ENCODE data around the gene PPP1R3F.
"Not testable (repeated sequence)": the region's sequence is repeated elsewhere in the genome, so short reads cannot be mapped to it uniquely, and the experiment has no call there.

Gene PPP1R3F

DNA sequence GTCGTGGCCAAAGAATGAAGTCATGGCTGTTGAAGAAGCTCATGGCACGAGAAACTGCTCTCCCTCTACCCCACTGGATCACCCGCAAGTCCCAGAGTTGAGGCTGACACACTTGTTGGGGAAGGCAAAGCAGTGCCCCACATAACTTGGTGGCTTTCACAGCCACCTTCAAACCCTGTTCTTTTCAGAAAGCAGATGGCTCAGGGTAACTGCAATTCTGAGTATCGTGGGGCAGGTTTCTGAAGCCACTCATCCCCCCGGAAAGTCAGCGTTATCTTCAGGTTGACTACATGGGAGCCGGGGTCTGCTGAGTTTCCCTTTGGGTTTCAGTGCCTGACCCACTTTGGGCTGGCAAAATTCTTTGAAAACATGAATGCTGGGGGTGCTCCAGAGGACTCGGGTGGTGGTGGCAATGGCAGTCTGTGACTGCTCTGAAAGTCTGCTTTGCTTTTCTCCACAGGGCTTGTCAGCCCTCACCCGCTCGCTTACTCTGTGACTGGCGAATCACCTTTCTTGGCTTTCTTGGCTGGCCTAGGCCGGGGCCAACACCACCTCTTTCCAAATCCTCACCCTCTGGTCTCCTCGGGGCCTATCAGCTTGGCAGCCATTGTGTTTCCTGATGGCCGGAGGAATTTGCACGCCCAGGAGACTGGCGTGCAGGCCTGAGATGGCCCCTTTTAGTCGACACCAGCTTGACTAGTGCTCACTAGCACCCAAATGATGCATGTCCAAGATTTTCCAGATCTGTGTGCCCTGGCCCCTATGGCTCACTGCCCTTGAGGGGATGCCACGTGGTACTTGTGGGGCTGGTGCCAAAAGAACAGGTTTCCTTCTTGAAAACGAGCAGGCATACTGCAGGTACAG lies 7.3 kb downstream of the PPP1R3F start:
- no peak for DNase-seq

DNA sequence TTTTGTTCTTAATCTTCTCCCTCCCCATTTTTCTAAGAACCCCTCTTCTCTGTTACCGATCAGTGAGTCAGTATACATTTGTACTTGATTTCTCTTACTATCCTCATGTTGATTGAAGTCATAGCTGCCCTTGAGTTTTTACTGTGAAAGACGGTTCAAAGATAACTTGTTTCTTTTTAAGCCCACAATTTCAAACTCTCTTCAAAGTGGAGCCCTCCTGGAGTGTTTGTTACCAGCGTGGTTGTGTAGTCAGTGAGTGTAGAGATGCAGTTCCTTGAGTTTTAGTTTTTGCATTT lies 7.9 kb downstream of the PPP1R3F start:
- DNase-seq, result no peak

DNA sequence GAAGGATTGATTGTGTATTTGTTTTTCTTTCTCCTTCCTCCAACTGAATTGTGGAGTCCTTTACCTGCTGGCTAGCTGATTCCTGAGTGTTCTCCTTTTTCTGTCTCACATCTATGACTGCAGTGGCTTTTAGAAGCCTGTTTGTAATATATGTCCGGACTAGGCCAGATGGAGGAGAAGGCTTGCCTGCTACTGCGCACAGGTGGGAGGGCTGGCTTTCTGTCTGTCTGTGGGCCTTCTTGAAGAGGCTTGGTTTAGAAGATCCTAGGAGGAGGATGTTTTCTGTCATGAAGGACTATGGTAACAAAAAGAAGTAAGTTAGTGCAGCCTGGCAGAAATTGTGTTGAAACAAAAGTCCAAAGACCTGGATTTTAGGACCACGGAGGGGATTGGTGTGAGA lies 8.5 kb downstream of the PPP1R3F start:
- no peak for DNase-seq

DNA sequence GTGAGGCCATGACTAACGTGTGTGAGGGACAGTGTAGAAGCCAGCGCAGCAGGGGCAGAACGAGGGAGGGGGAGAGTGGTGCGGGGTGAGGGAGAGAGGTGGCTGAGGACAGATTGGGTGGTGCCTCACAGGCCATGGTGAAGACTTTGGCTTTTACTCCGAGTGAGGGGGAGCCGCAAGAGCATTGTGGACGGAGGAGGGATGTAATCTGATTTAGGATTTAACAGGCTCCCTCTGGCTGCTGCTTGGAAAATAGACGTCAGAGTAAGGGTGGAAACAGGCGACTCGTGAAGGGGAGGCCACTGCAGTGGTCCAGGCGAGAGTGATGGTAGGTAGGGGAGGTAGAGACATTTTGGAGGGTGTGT lies 13.0 kb downstream of the PPP1R3F start:
- no peak for DNase-seq

DNA sequence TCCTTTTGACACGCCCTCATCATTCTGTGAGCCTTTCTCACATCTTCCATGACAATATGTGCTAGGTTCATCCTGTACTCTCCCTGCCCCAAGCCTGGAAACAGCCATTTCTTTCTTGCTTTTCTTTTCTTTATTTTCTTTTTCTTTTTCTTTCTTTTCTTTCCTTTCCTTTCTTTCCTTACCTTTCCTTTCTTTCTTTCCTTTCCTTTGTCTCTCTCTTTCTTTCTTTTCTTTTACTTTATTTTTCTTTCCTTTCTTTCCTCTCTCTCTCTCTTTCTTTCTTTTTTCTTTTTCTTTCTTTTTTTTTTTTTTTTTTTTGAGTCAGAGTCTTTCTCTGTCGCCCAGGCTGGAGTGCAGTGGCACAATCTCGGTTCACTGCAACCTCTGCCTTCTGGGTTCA lies 14.6 kb downstream of the PPP1R3F start:
- DNase-seq, result no peak

DNA sequence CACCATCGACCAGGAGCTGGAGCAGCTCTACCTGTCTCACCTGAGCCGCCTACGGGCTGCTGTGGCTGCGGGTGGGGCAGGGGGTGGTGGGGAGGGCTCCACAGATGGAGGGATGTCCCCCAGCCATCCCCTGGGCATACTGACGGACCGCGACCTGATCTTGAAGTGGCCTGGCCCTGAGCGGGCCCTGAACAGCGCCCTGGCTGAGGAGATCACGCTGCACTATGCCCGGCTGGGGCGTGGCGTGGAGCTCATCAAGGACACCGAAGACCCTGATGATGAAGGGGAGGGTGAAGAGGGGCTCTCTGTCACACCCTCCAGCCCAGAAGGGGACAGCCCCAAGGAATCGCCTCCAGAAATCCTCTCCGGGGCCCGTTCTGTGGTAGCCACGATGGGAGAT lies 16.5 kb downstream of the PPP1R3F start:
- DNase-seq, result no peak

DNA sequence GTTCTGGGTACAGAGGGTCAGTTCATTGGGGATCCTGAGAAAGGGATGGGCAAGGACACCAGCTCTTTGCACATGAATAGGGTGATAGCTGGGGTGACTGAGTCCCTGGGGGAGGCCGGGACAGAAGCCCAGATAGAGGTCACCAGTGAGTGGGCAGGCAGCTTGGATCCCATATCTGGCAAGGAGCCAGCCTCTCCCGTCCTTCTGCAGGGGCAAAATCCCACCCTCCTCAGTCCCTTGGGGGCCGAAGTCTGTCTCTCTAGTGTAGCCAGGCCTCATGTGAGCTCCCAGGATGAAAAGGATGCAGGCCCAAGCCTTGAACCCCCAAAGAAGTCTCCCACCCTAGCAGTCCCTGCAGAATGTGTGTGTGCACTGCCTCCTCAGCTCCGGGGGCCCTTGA lies 17.0 kb downstream of the PPP1R3F start:
- DNase-seq, result no peak

DNA sequence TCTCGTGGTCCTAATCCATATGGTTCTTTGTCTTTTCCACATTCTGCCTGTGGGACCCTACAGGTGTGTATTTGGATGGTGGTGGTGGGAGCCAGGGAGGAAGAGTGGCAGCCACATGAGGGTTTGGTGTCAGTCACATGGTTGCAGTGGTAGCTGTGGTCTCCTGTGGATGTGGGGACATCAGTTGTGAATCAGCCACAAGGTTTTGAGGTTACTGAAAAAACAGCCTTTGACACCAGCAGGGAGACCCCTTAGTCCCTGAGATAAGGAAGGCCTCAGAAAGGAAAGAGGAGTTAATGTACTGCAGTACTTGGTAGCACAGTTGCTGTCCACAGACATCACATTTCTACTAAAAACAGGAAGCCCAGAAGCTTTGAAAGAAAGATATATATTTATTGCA lies 18.1 kb downstream of the PPP1R3F start:
- DNase-seq, result peak; percentile 21

DNA sequence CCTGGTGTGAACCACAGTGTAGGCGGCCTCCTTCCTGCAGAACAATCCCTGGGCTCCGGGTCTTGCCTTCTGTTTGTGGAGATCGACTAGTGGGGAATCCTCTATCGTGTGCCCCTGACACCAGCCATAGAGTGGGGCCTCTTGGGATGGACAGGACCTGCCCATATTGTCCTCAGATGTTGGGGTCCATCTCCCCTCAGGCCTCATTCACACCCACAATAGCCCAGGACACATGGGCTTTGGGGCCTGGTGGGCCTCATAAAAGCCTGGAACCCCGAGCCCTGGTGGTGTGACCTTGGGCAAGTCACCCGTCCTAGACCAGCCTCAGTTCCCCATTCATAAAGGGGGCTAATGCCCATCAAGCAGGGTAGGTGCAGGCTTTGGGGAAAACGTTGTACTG lies 20.6 kb downstream of the PPP1R3F start:
- no peak for DNase-seq

DNA sequence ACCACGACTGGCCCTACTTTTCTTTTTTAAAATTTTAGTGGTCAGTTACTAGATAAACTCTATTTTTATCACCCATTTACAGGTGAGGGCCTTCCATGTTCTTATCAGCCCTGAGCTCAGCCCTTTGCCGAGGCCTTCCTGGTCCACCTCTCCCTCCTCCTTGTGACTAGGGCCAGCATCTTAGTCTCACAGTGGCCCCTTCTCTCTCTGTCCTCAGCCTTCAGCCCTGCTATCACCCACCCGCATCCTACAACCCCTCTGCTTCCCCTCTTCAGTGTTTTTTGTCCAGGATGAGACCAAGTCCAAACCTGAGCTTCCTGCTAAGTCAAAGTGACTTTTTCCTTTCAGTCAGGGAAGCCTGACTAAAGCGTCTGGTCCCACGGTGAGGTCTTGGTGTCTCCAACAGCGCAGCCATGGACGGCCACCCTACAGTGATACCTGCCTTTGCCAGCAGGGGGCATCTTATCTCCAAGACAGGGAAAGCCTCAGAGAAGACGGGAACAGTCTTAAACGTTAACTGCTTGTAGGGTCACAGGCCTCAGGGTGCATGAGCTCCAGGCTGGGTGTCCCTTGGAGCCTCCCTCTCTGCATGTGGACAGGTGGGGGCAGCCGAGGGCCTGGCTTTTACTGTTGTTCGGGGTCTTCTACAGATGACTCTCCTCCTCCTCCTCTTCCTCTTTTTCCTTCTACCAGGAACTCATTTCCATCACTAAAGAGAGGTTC lies 22.2 kb downstream of the PPP1R3F start:
- DNase-seq, result peak; percentile 80

DNA sequence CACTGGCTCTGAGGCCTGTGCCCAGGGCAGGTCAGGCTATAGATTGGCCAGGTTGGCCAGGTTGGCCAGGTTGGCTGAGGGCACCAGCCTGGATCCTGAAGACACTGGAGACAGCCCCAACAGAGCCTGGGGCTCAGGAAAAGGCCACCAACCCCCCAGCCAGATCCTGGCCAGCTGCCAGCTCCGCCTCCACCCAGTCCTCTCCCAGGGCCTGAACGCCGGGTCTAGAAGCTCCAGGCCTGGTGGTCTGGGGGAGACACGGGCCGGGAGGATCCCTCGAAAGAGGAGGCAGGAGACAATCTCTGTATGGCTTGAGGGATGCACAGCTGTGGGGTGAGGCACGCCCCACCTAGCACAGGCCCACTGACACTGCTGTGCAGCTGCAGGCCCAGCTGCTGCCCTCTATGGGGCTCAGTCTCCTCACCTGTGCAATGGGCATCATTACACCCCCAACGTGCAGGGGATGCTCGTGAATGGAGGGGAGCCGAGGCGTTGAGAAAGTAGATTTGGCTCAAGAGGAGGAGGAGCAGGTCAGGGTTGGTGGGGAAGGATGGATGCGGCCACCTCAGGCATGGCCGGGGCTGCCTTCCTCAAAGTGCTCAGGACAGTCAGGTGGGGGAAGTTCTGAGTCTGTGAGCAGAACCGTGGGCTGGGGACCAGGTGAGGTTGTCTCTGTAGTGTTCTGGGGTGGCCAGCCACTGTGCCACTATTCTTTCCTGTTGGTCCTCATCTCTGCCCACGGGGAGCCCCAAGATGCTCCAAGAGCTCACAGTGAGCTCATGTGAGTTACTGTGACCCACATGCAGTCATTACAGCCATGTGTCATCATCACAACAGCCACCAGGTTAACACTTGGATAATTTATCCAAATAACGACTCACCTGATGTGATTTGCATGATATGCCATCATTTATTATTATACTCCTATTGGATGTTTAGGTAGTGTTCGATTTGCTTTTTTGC lies 23.1 kb downstream of the PPP1R3F start:
- no peak for DNase-seq

DNA sequence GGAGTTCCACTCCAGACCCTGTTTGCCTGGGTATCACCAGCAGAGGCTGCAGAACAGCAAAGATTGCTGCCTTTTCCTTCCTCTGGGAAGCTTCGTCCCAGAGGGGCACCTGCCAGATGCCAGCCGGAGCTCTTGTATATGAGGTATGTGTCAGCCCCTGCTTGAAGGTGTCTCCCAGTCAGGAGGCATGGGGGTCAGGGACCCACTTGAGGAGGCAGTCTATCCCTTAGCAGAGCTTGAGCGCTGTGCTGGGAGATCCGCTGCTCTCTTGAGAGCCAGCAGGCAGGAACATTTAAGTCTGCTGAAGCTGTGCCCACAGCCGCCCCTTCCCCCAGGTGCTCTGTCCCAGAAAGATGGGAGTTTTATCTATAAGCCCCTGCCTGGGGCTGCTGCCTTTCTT lies 29.7 kb downstream of the PPP1R3F start:
- DNase-seq, result not testable (repeated sequence)

DNA sequence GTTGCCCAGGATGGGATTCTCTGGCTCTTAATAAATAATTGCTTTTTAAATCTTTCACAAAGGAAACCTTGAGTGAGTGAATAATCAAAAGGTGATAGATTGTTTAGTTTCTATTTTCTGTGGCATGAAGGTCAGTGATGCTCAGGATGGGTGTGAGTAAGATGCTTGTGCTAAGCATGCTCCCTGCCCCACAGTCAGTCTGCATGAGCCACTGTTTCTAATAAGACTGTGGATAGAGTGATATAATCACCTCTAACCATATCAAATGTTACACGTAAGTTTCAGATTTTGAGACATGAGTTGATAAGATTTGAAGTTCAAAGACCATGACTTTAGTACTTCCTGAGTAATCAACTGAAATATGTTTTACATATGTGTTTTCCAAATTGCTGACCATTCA lies 31.1 kb downstream of the PPP1R3F start:
- no peak for DNase-seq

DNA sequence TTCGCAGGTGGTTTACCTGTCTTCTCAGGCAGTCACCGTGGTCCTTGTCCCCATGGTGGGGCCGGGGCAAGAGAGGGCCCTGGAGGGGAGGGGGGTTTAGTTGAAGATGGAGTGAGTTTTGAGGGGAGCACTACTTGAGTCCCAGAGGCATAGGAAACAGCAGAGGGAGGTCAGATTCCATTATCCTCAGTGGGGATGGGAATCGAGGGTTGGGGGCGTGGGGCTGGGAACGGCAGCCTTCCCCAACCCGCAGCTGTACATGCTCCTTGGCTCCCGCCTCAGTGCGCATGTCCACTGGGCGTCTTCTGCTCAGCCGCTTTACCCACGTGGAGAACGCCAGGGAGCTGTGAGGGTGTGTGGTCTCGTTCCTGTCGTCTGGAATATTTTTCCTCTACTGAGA lies 33.8 kb downstream of the PPP1R3F start, which contains the start of gene GAGE10:
Gene GAGE10, plus strand, starts transcription at position 301 of the 400 bp plus-strand sequence. CDS start 1,214 bp downstream, outside the sequence.
- no peak for DNase-seq

DNA sequence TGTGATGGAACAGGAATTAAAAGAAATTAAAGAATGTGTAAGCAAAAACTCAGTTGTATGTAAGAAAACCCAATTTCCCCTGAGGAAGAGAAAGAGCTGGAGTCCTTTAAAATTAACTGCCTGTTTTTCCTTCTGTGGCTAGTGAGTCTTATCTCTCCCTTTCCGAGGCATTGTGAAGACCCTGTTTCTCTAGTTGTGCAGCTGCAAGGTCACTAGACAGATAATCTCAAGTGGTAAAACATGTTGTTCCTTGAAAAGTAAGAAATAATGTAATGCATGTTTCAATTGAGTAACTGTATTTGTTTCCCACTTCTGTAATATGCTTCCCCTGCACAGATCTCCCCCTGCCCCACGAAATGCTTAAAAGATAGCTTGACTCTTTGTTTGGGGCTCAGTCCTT lies 38.2 kb downstream of the PPP1R3F start:
- DNase-seq, result peak; percentile 42

DNA sequence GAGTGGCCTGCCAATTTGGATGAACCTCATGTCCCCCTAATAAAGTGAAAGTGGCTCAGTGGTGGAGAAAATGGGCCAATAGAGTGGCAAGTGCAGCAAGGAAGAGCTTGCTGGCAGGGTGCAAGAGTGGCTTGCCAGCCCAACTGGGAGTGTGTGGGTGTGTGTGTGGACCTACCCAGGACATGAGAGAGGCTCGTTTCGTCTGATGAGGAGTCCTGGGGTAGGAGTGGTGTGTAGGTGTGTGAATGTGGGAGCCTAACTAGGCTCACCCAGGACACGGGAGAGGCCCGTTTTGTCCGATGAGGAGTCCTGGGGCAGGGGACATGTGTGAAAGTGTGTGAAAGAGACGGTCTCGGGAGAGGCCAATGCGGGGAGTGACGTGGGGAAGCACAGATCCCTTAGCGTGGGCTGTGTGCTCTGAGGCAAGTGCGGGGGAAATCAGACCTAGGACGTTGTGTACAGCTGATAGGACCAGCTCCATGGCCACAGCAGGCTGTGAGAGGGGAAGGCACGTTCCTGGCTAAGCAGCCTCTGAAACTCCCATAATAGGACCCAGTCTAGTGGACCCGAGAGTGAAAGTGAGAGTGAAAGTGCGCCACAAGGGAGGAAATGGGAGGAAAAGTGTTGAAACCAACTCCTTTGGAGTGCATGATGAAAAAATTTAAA lies 39.1 kb downstream of the PPP1R3F start:
- peak; percentile 30 for DNase-seq

DNA sequence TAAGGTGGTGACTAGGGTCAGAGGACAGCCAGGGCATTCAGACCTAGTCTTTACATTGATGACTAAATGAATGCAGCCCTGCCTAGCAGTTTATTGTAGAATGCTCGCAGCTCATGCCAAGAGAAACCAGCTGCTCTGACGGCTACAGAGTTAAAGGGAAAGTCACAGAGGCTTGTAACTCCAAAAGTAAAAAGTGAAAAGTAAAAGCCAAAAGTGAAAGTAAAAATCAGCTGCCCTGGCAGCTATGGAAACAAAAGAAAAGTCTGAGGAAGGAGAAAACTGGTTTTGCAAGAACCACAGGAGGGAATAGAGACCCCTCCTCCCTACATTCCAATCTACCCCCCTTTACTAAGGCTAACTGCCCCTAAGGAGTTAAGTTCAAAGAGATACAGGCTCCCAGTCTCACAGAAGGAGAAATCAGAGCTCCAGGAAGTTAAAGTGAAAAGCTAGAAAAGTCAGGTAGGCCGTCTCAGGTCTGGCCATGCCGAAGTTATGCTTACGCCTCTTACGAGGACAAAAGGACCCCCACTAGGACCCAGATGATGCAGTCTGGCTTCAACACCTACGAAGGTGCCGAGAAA lies 39.9 kb downstream of the PPP1R3F start:
- DNase-seq, result peak; percentile 8

DNA sequence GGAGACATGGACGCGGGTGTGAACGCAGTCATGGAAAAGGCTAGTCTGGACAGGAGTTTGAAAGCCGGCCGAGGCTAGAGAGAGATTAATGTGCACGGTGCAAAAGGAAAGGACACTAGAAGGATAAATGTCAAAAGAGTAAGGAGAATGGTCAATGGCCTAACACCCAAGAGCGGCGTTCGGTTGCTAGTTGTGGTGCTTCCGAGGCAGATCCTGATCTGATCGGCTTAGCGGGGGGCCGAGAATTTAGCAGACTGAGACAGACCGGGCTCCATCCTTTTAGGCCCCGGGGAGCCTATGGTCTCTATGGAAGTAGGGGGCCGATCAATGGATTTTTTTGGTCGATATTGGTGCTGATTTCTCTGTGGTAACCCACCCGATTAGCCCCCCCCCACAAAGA lies 40.8 kb downstream of the PPP1R3F start:
- DNase-seq, result no peak

DNA sequence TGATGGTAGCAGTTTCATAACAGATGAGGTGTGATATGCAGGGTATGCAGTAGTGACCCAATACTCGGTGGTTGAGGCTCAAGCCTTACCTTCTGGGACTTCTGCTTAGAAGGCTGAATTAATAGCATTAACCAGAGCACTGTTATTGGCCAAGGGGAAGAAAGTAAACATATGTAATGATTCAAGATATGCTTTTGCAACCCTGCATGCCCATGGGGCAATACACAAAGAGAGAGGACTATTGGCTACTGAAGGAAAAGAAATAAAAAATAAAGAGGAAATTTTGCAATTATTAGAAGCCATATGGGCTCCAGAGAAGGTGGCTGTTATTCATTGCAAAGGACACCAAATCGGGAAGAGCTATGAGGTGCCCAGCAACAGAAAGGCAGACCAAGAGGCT lies 42.6 kb downstream of the PPP1R3F start:
- peak; percentile 4 for DNase-seq

DNA sequence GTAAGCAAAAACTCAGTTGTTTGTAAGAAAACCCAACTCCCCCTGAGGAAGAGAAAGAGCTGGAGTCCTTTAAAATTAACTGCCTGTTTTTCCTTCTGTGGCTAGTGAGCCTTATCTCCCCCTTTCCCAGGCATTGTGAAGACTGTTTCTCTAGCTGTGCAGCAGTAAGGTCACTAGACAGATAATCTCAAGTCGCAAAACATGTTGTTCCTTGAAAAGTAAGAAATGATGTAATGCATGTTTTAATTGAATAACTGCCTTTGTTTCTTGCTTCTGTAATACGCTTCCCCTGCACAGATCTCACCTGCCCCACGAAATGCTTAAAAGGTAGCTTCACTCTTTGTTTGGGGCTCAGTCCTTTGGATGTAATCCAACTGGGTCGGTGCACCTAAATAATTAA lies 46.5 kb downstream of the PPP1R3F start:
- DNase-seq, result peak; percentile 30

DNA sequence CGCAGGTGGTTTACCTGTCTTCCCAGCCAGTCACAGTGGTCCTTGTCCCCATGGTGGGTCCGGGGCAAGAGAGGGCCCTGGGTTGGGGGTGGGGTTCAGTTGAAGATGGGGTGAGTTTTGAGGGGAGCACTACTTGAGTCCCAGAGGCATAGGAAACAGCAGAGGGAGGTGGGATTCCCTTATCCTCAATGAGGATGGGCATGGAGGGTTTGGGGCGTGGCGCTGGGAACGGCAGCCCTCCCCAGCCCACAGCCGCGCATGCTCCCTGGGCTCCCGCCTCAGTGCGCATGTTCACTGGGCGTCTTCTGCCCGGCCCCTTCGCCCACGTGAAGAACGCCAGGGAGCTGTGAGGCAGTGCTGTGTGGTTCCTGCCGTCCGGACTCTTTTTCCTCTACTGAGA lies 52.1 kb downstream of the PPP1R3F start, which contains the start of gene GAGE12J:
Gene GAGE12J, plus strand, starts transcription at position 301 of the 400 bp plus-strand sequence. CDS start 1,157 bp downstream, outside the sequence.
- not testable (repeated sequence) for DNase-seq

DNA sequence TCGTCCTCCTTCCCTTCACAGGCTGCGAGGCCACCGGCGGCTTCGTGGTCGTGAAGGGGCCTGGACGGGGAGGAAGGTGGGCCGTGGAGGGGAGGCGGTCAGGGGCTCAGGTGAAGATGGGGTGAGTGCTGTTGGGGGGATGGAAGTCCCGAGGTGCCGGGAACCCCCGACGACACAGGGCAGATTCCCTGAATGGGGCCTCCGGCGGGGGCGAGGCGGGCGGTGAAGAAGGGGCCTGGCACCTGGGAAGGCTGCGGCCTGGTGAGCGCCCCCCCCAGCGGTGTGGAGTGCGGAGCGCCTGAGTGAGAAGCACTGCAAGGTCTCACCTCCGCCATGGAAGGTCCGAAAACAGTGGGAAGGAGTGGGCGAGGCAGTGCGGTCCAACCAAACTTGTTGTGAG lies 52.7 kb downstream of the PPP1R3F start:
- DNase-seq, result not testable (repeated sequence)

Measured in hematopoietic multipotent progenitor cell treated with erythropoietin and hydrocortisone succinate and interleukin-3 and kit ligand, for 6 days (in vitro differentiated cells).